Hepatocyte (in vitro differentiated cells): ENCODE results near the gene NUDT7. TPM values are rescaled to one million over a fixed set of nuclear protein-coding genes. Genes with fewer than 3 reads are reported as not detected.
A peak's percentile ranks its signal among the peaks of the same experiment; 100 is the strongest.

ENCODE experiments used
- DNase-seq: peaks from one replicate; pipeline ENCODE4 v3.0.0-alpha.2; 2016; ENCODE audit warnings: low spot score
- H2AFZ ChIP-seq: fragments of 200-600 bp; sonication (generic); 2 replicates; pipeline ENCODE4 v1.6.0; 2016; ENCODE audit warnings: antibody characterized with exemption, mild to moderate bottlenecking
- H3K27ac ChIP-seq: fragments of 200-600 bp; sonication (generic); 2 replicates; pipeline ENCODE4 v1.5.1; 2016; ENCODE audit warnings: mild to moderate bottlenecking
- H3K27me3 ChIP-seq: fragments of 200-600 bp; sonication (generic); 2 replicates; pipeline ENCODE4 v1.6.1; 2016
- H3K36me3 ChIP-seq: fragments of 200-600 bp; sonication (generic); replicated peaks from 2 replicates; pipeline ENCODE4 v1.5.1; 2016; ENCODE audit warnings: low read depth; ENCODE audit not compliant: insufficient read depth
- H3K4me1 ChIP-seq: fragments of 200-600 bp; sonication (generic); 2 replicates; pipeline ENCODE4 v1.5.1; 2016; ENCODE audit warnings: mild to moderate bottlenecking, moderate library complexity; ENCODE audit not compliant: insufficient read depth
- H3K4me2 ChIP-seq: fragments of 200-600 bp; sonication (generic); 2 replicates; pipeline ENCODE4 v1.6.0; 2016
- H3K4me3 ChIP-seq: fragments of 200-600 bp; sonication (generic); 2 replicates; pipeline ENCODE4 v1.5.1; 2016; ENCODE audit warnings: mild to moderate bottlenecking
- H3K79me2 ChIP-seq: fragments of 200-600 bp; sonication (generic); 2 replicates; pipeline ENCODE4 v1.6.0; 2017; ENCODE audit warnings: mild to moderate bottlenecking
- H3K9me2 ChIP-seq: fragments of 200-600 bp; sonication (generic); replicated peaks from 2 replicates; pipeline ENCODE4 v1.6.0; 2017; ENCODE audit warnings: mild to moderate bottlenecking; ENCODE audit not compliant: insufficient read depth
- H3K9me3 ChIP-seq: fragments of 200-600 bp; sonication (generic); 2 replicates; pipeline ENCODE4 v1.5.1; 2016; ENCODE audit warnings: low read depth, mild to moderate bottlenecking
- H4K20me1 ChIP-seq: fragments of 200-600 bp; sonication (generic); 2 replicates; pipeline ENCODE4 v1.6.0; 2016; ENCODE audit warnings: mild to moderate bottlenecking; ENCODE audit not compliant: insufficient read depth, poor library complexity, severe bottlenecking
- CTCF ChIP-seq: fragments of 200-600 bp; sonication (generic); IDR thresholded peaks from 2 replicates; pipeline ENCODE4 v1.5.1; 2016; ENCODE audit warnings: antibody characterized with exemption, mild to moderate bottlenecking; ENCODE audit not compliant: poor library complexity
- EZH2 ChIP-seq: fragments of 200-600 bp; sonication (generic); IDR thresholded peaks from 2 replicates; pipeline ENCODE4 v1.6.1; 2016; ENCODE audit warnings: antibody characterized with exemption, mild to moderate bottlenecking, borderline replicate concordance
- EZH2phosphoT487 ChIP-seq: fragments of 200-600 bp; sonication (generic); IDR thresholded peaks from one replicate; pipeline ENCODE4 v1.6.1; 2018; ENCODE audit warnings: antibody characterized with exemption, mild to moderate bottlenecking, low read depth, moderate library complexity; ENCODE audit not compliant: unreplicated experiment, severe bottlenecking
- WGBS: methylation state at CpG from one replicate; pipeline ENCODE4 v1.1.6; 2016; ENCODE audit warnings: low lambda C conversion rate; ENCODE audit errors: missing lambda C conversion rate; 5-methylcytosine and 5-hydroxymethylcytosine counted together
- polyA plus RNA-seq: library from polyadenylated mRNA; unstranded; fragments of >200 nt; fragmentation: Nextera tagmentation; extraction: Ambion mirVana; gene quantifications from 2 replicates; pipeline ENCODE4 v1.2.1, GENCODE V29; 2016
- total RNA-seq: library from RNA; depleted of rRNA; stranded (reverse); fragments of >200 nt; gene quantifications from 2 replicates; pipeline ENCODE4 v1.2.3, GENCODE V29; 2014

Gene NUDT7
- total RNA-seq = 10.3 and 11.8 TPM in 2 replicates
- polyA plus RNA-seq = 15.9 and 16.7 TPM in 2 replicates

DNA sequence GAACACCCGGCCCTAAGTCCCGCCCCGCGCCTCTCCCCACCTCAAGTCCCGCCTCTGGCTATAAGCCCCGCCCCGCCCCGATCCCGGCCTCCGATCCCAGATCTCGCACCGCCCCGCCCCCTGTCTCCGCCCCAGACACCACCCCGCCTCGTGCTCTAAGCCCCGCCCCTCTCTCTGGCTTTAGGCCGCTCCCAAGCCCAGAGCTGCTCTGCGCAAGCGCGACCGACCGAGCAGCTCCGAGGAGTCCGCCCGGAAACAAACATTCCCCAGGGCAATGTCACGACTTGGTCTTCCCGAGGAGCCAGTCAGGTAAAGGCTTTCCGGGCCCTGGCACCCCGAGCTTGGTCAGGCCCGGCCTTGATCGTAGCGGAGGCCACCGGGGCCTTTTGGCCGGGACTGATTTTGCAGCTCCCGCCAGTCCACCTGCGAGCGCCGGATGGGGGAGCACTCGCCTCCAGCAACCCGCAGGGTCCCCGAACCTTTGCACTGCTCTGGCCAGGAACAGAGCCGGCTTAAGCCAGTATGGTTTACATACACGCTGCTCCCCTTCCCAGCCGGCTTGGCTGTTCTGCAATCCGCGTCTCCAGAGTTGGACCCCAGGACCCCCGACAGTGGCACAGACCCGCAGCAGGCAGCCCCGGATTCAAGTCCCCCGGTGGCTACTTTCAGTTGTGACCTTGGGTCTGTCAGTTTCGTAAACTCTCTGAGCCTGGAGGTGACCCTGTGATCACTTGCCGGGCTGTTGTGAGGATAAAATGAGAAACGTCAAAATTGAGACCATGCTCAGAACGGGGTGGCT is at the start of gene NUDT7:
TSS of gene NUDT7 (plus strand) at position 206 of the 799 bp plus-strand sequence. CDS start at position 275, 69 bp downstream.
- H4K20me1 ChIP-seq = no peaks in the 10 kb centered on the region
- 2% methylated on average over 45 of the region's 55 CpGs for WGBS
- peak; percentile 100 for DNase-seq

GRCh38 chr16:77674888-77675287 is 47.4 kb upstream of the NUDT7 start:
- Histone ChIP-seq H3K9me3 (no peaks in the 10 kb centered on the region), H2AFZ (no peak overlapping the region), H3K36me3 (no peaks in the 10 kb centered on the region), H3K4me1 (no peaks in the 10 kb centered on the region), H3K27ac (no peak overlapping the region), H3K4me3 (no peak overlapping the region), H3K9me2 (no peaks in the 10 kb centered on the region), H3K27me3 (peaks cover 5% of the 10 kb centered on the region), H3K79me2 (no peaks in the 10 kb centered on the region), H4K20me1 (no peaks in the 10 kb centered on the region), H3K4me2 (no peak overlapping the region)
- no peak for DNase-seq
- 27% methylated on average over 4 of the region's 4 CpGs for WGBS
- TF ChIP-seq EZH2 (no peak), EZH2phosphoT487 (no peak), CTCF (no peak)

More for the DNA sequence above, at the start of gene NUDT7:
- Histone ChIP-seq H2AFZ (peak within 1 kb of the TSS; percentile 97), H3K9me2 (no peaks in the 10 kb centered on the region), H3K4me3 (peak within 1 kb of the TSS; percentile 60), H3K27me3 (no peaks in the 10 kb centered on the region), H3K9me3 (no peaks in the 10 kb centered on the region), H3K27ac (peak within 1 kb of the TSS; percentile 92), H3K4me1 (peaks cover 5% of the 10 kb centered on the region), H3K36me3 (no peaks in the 10 kb centered on the region), H3K79me2 (no peaks in the 10 kb centered on the region), H3K4me2 (peak within 1 kb of the TSS; percentile 94)
- TF ChIP-seq CTCF (peak; percentile 33), EZH2phosphoT487 (no peak)

DNA sequence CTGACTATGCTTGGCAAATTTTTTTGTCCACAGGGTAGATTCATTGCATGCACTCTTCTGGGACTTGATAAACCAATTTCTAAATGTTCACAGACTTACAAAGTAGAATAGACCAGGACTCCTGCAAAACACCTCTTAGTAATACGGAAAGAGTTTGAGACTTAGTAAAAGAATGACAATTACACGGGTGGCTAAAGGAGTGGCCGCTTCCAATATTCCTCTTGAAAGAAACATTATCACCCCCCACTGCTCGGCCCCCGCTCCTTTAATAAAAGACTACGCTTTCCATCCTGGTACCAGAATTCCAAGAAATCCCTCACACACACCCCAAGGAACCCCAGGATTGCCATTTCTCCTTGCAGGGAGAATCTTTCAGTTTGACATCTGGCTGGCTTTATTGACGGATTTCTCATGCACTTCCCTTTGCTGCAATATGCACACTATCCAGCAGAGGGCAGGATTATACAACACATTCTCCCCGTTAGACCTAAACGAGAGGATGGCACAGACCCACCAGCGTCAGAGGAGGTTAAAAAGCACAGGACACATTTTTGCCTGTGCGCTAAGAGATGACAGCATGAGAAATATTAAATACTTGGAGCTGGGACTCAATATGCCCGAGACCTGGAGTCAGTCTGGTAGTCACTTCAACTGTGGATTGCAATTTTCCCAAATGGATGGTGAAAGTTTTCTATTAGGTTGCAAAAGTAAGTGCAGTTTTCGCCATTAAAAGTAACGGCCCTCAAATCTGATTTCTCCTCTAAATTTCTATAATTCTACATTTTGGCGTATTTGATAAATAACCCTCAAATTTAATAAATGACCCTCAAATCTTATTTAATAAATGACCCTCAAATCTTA is 46.6 kb upstream of the NUDT7 start:
- DNase-seq = peak; percentile 84
- WGBS = 33% methylated on average over 15 of the region's 15 CpGs
- H2AFZ ChIP-seq = no peak overlapping the region
- H3K27me3 ChIP-seq = peaks cover 5% of the 10 kb centered on the region
- H3K9me2 ChIP-seq = no peaks in the 10 kb centered on the region
- no peaks in the 10 kb centered on the region for H3K9me3 ChIP-seq
- no peaks in the 10 kb centered on the region for H3K79me2 ChIP-seq
- no peak overlapping the region for H3K4me2 ChIP-seq
- no peak overlapping the region for H3K4me3 ChIP-seq
- H3K4me1 ChIP-seq = no peaks in the 10 kb centered on the region
- TF ChIP-seq CTCF (peak; percentile 93), EZH2 (no peak)
- H4K20me1 ChIP-seq = no peaks in the 10 kb centered on the region
- H3K36me3 ChIP-seq = no peaks in the 10 kb centered on the region
- H3K27ac ChIP-seq = no peak overlapping the region
